GM18526 (cell line): ENCODE results near the gene CHCHD6.

Source experiments
- POLR2A ChIP-seq: IDR thresholded peaks from 3 replicates; pipeline ENCODE4 v1.6.1; 2011; ENCODE audit not compliant: insufficient read length; ENCODE audit errors: extremely low read depth

Gene CHCHD6

DNA sequence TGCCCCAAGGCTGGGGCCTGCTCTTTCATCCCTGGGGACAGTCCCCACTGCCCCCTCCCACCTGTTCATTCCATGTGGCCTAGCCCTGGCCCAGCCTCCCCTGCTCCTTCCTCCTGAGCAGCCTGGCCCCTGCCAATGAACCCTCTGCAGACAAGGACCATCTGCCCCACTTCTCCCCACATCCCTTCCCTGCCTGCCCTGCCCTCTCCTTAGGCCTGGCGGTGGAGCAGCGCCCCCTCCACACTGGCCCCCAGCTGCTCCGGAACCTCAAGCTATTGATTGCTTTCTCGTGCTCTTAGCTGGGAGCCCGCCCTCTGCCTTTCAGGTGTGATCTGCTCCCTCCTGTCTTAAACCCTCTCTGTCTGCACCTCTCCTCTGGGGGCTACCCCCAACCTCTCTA is 286.9 kb downstream of the CHCHD6 start:
- no peak for TF ChIP-seq POLR2A

GRCh38 chr3:126991366-126992200 is 287.5 kb downstream of the CHCHD6 start:
- no peak for TF ChIP-seq POLR2A

GRCh38 chr3:126992216-126992615 is 288.2 kb downstream of the CHCHD6 start:
- TF ChIP-seq POLR2A: no peak

DNA sequence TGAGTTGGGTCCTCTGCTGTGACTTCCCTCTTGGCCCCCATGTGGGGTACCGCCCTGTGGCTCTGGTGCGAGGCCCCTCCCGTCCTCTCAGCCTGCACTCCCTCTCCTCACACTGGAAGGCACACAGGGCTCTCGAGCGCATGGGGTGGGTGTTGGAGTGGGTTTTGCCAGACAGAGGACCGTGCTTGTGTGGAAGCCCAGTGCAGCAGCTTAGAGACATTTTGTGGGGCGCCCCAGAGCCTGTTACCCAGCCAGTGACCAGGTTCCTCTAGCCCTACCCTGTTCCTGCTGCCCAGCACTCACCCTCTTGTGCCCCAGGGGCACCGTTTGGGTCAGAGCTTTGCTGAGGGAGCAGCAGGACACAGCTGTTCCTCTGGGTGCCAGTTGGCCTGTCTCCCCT is 288.7 kb downstream of the CHCHD6 start:
- no peak for TF ChIP-seq POLR2A

GRCh38 chr3:126993436-126993835 is 289.4 kb downstream of the CHCHD6 start:
- no peak for TF ChIP-seq POLR2A

GRCh38 chr3:126994661-126995245 is 290.7 kb downstream of the CHCHD6 start:
- no peak for TF ChIP-seq POLR2A

DNA sequence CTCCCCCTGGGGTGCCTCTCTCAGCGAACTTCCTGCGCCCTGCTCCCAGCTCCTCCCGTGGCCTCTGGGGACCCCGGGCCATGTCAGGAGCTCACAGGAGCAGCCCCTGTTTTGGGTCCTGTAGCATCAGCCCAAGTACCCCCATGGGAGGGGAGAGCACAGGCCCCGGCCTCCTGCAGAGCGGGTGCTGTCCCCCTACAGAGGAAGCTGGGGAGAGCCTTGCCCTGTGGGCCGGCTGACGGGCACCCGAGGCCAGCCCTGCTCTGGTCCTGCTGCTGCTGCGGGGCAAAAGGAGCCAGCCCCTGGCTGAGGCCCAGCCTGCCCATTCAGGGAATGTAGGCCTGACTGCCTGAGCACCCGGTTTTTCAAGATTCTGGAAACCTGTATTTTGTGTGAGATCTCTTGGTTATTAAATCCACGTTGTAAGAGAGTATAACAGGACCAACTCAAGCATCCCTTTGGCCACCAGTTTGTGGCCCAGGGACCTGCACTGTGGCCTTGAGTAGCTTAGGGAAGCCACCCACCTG is 291.3 kb downstream of the CHCHD6 start:
- no peak for TF ChIP-seq POLR2A

GRCh38 chr3:126995926-126996512 is 292.0 kb downstream of the CHCHD6 start:
- TF ChIP-seq POLR2A: no peak

GRCh38 chr3:126996905-126997304 is 292.9 kb downstream of the CHCHD6 start:
- no peak for TF ChIP-seq POLR2A

DNA sequence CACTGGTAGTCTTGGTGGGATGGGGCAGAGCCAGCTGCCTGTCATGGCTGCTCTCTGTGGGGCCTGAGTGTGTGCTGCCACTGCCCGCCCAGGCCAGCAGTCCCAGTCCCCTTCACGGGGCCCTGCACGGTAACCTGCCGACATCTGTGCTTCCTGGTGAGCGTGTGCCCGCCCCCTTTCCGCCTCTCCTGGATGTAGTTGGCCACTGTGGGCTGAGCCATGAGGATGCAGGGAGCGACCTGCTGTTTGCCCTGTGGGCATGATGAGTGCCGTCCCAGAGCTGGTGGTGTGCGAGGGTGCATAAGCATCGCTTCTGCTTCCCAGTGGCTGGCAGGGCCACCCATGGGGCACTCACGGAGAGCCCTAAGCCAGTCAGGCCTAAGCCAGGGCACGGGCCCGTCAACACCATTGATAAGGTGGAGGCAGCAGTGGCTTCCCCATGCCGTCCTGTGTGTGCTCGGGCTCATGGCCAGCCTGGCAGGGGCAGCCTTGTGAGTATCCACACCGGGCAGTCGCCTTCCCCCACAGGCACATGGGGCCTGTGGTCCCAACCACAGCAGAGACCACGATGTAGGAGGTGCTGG is 293.5 kb downstream of the CHCHD6 start:
- no peak for TF ChIP-seq POLR2A

DNA sequence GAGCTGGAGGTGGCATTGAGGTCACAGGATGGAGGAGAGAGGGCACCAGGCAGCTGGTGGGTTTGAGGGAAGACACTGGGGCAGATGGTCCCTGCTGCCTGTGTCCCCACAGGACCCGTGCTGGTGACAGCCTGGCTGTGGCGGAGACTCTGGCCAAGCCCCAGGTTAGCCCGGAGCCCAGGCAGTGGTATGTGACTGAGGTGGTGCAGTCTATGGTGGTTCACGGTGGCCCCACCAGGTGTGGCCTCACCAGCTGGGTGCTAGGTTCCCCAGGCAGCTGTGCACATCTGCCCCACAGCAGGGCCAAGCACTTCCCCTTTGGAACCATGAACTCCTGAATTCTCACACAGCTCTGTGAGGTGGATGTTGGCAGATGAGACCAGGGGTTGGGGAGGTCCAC is 294.3 kb downstream of the CHCHD6 start:
- no peak for TF ChIP-seq POLR2A

DNA sequence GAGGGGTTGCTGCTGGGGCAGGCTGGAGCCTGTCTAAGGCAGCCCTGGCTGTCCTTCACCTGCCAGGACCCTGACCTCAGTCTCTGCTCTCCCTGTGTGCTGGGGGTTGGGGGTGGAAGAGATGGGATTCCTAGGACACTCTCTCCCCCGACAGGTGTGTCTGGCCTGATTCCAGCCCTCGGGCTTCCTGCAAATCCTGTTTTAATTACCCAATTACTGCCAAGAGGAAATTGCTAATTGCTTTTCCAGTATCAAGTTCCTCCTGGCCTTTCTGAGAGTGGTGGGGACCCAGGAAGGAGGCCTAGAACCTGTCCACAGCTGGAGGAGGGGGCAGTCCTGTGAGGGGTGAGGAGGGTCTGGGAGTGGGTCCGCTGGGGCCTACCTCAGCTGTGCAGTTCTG is 294.7 kb downstream of the CHCHD6 start:
- TF ChIP-seq POLR2A: no peak

DNA sequence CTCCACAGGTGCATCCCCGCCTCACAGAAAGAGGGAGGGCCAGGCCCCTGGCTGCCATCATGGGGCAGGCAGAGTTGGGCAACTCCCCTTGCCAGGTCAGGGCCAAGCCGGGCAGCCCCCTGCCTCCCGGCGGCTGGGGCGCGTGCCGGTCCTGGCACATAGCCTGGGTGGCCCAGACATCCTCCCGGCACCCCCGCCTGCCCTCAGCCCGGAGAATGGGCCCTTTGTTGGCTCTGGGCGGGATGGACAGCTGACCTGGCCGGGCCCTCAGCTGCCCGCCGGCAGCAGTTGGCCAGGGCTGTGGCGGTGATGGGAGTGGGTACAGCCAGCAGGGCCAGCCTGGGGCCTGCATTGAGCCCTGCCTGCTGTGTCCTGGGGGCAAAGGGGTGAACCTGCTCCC is 295.3 kb downstream of the CHCHD6 start:
- no peak for TF ChIP-seq POLR2A

- TF ChIP-seq POLR2A: no peak
These were observed 296.1 kb downstream of the CHCHD6 start for GRCh38 chr3:127000119-127000518.

- no peak for TF ChIP-seq POLR2A
These were observed 296.7 kb downstream of the CHCHD6 start for GRCh38 chr3:127000761-127001160.

GRCh38 chr3:127001486-127002194 is 297.6 kb downstream of the CHCHD6 start:
- TF ChIP-seq POLR2A: no peak
